H9 (cell line): Measurements from ENCODE around the gene SNRPF. TPM values are rescaled to one million over a fixed set of nuclear protein-coding genes. Genes with fewer than 3 reads are reported as not detected.

ENCODE experiments used
- DNase-seq: peaks from one replicate; pipeline ENCODE4 v3.0.0-alpha.2; 2017
- H2AFZ ChIP-seq: one replicate; pipeline ENCODE4 v1.6.1; 2013; ENCODE audit warnings: mild to moderate bottlenecking, low read length, control low read depth, moderate library complexity
- H2AK5ac ChIP-seq: 2 replicates; pipeline ENCODE4 v1.6.1; 2013; ENCODE audit warnings: low read length, control low read depth, mixed read lengths; ENCODE audit not compliant: insufficient read length
- H2BK120ac ChIP-seq: one replicate; pipeline ENCODE4 v1.6.1; 2013; ENCODE audit warnings: low read depth, mild to moderate bottlenecking, low read length, control low read depth, inconsistent platforms; ENCODE audit not compliant: poor library complexity, severe bottlenecking
- H2BK12ac ChIP-seq: 2 replicates; pipeline ENCODE4 v1.6.1; 2013; ENCODE audit warnings: low read length, control low read depth, mixed read lengths, low read depth; ENCODE audit not compliant: insufficient read length
- H2BK15ac ChIP-seq: 2 replicates; pipeline ENCODE4 v1.6.1; 2013; ENCODE audit warnings: low read depth, low read length, control low read depth
- H2BK20ac ChIP-seq: one replicate; pipeline ENCODE4 v1.6.1; 2013; ENCODE audit warnings: low read depth, mild to moderate bottlenecking, low read length, control low read depth, inconsistent platforms; ENCODE audit not compliant: poor library complexity, severe bottlenecking
- H2BK5ac ChIP-seq: 2 replicates; pipeline ENCODE4 v1.6.1; 2013; ENCODE audit warnings: low read length, control low read depth, mixed read lengths; ENCODE audit not compliant: insufficient read length
- H3K14ac ChIP-seq: 2 replicates; pipeline ENCODE4 v1.6.1; 2013; ENCODE audit warnings: low read length, control low read depth; ENCODE audit not compliant: insufficient read depth
- H3K18ac ChIP-seq: 2 replicates; pipeline ENCODE4 v1.6.1; 2013; ENCODE audit warnings: low read depth, mild to moderate bottlenecking, mixed read lengths, low read length, control low read depth; ENCODE audit not compliant: insufficient read length
- H3K23ac ChIP-seq: 2 replicates; pipeline ENCODE4 v1.6.1; 2013; ENCODE audit warnings: low read length, control low read depth, mixed read lengths, low read depth; ENCODE audit not compliant: insufficient read length
- H3K23me2 ChIP-seq: 2 replicates; pipeline ENCODE4 v1.6.1; 2013; ENCODE audit warnings: low read depth, mild to moderate bottlenecking, mixed read lengths, low read length, control low read depth; ENCODE audit not compliant: insufficient read length, poor library complexity, severe bottlenecking
- H3K27ac ChIP-seq: 2 replicates; pipeline ENCODE4 v1.5.1; 2013; ENCODE audit warnings: low read length, control low read depth, mixed read lengths, low read depth; ENCODE audit not compliant: insufficient read length
- H3K27me3 ChIP-seq: 2 replicates; pipeline ENCODE4 v1.6.1; 2013; ENCODE audit warnings: low read length, control low read depth, inconsistent platforms; ENCODE audit not compliant: insufficient read depth
- H3K4ac ChIP-seq: 2 replicates; pipeline ENCODE4 v1.6.1; 2013; ENCODE audit warnings: low read depth, mild to moderate bottlenecking, control low read depth, inconsistent platforms, low read length, moderate library complexity
- H3K4me1 ChIP-seq: 2 replicates; pipeline ENCODE4 v1.6.1; 2013; ENCODE audit warnings: low read length, control low read depth, inconsistent platforms; ENCODE audit not compliant: insufficient read depth
- H3K4me2 ChIP-seq: 2 replicates; pipeline ENCODE4 v1.6.1; 2013; ENCODE audit warnings: low read length, control low read depth, mixed read lengths; ENCODE audit not compliant: insufficient read length, insufficient read depth
- H3K56ac ChIP-seq: 2 replicates; pipeline ENCODE4 v1.6.1; 2013; ENCODE audit warnings: low read depth, mild to moderate bottlenecking, mixed read lengths, low read length, control low read depth; ENCODE audit not compliant: insufficient read length
- H3K79me1 ChIP-seq: 2 replicates; pipeline ENCODE4 v1.6.1; 2013; ENCODE audit warnings: low read depth, mild to moderate bottlenecking, moderate library complexity, low read length, control low read depth, inconsistent platforms; ENCODE audit not compliant: insufficient read depth, poor library complexity, severe bottlenecking
- H3K79me2 ChIP-seq: 2 replicates; pipeline ENCODE4 v1.6.1; 2013; ENCODE audit warnings: low read length, control low read depth, inconsistent platforms; ENCODE audit not compliant: insufficient read depth
- H3K9ac ChIP-seq: 2 replicates; pipeline ENCODE4 v1.6.1; 2013; ENCODE audit warnings: low read length, control low read depth, mixed read lengths; ENCODE audit not compliant: insufficient read length; ENCODE audit errors: extremely low read depth
- H3K9me3 ChIP-seq: one replicate; pipeline ENCODE4 v1.6.1; 2013; ENCODE audit warnings: low read depth, low read length, inconsistent platforms; ENCODE audit not compliant: control insufficient read depth
- H3T11ph ChIP-seq: one replicate; pipeline ENCODE4 v1.6.1; 2013; ENCODE audit warnings: mild to moderate bottlenecking, low read length, control low read depth, inconsistent platforms
- H4K20me1 ChIP-seq: one replicate; pipeline ENCODE4 v1.6.1; 2013; ENCODE audit not compliant: control insufficient read depth, insufficient read length, insufficient read depth
- H4K5ac ChIP-seq: 2 replicates; pipeline ENCODE4 v1.6.1; 2013; ENCODE audit warnings: low read depth, mild to moderate bottlenecking, mixed read lengths, low read length, control low read depth; ENCODE audit not compliant: insufficient read length
- H4K8ac ChIP-seq: replicated peaks from 2 replicates; pipeline ENCODE4 v1.6.1; 2013; ENCODE audit warnings: low read length, control low read depth, mixed read lengths, low read depth; ENCODE audit not compliant: insufficient read length
- H4K91ac ChIP-seq: 2 replicates; pipeline ENCODE4 v1.6.1; 2013; ENCODE audit warnings: low read depth, mild to moderate bottlenecking, moderate library complexity, mixed read lengths, low read length, control low read depth; ENCODE audit not compliant: insufficient read length
- H3K27ac Mint-ChIP-seq, 3 experiments: 2 replicates in 2 of 3; 3 replicates in 1 of 3; pipeline ENCODE4 v1.8.0; 2020 to 2021; ENCODE audit warnings: mixed read lengths in 3 of 3, mild to moderate bottlenecking in 1 of 3, moderate library complexity in 1 of 3
- H3K27me3 Mint-ChIP-seq: 2 replicates; pipeline ENCODE4 v1.8.0; 2021; ENCODE audit warnings: low read depth, mild to moderate bottlenecking, moderate library complexity, mixed read lengths
- H3K36me3 Mint-ChIP-seq, 3 experiments: 2 replicates in 2 of 3; 3 replicates in 1 of 3; pipeline ENCODE4 v1.8.0; 2020 to 2021; ENCODE audit warnings: low read depth in 3 of 3, mixed read lengths in 3 of 3; ENCODE audit not compliant: insufficient read depth in 1 of 3
- H3K4me1 Mint-ChIP-seq, 2 experiments: 2 replicates each; pipeline ENCODE4 v1.8.0; 2020; ENCODE audit warnings: mixed read lengths in 2 of 2
- H3K4me3 Mint-ChIP-seq, 2 experiments: 2 replicates in 1 of 2; 3 replicates in 1 of 2; pipeline ENCODE4 v1.8.0; 2020 to 2021; ENCODE audit warnings: mild to moderate bottlenecking in 2 of 2, mixed read lengths in 2 of 2, moderate library complexity in 1 of 2
- H3K9me3 Mint-ChIP-seq, 2 experiments: 2 replicates in 1 of 2; 3 replicates in 1 of 2; pipeline ENCODE4 v1.8.0; 2020; ENCODE audit warnings: mild to moderate bottlenecking in 2 of 2, mixed read lengths in 2 of 2, moderate library complexity in 1 of 2
- CTCF ChIP-seq: fragments of 200-600 bp; sonication (generic); conservative IDR thresholded peaks from 3 replicates; pipeline ENCODE4 v1.8.0; 2021; ENCODE audit warnings: antibody characterized with exemption, mild to moderate bottlenecking
- WGBS: extraction: QIAGEN DNeasy Blood & Tissue Kit; methylation state at CpG from one replicate; pipeline ENCODE4 v1.1.7; 2013; ENCODE audit warnings: missing lambda C conversion rate, low lambda C conversion rate, mixed read lengths; ENCODE audit not compliant: insufficient read length; ENCODE audit errors: extremely low coverage; 5-methylcytosine and 5-hydroxymethylcytosine counted together
- total RNA-seq: library from RNA; stranded (reverse); gene quantifications from 2 replicates; pipeline ENCODE4 v1.2.1, GENCODE V29; 2021

The SNRPF gene
- total RNA-seq, 1 experiment from 2014 or later: 77.1 TPM

DNA sequence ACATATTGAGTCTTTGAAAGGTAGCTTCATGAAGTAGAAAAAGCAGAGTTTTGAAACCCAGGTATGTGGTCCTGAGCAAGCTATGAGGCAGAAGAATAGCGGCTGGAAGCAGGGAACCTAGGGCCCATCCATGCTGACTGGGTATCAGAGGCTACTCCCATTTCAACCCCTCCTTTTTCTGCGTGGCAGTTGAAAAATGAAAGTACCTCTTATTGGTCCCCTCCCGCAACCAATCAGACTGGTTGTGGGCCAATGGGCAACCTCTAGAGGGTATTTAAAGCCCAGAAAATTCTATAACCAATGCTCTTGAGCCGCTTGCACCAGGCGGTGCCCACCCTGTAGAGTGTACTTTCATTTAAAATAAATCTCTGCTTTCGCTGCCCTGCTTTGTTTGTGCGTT, 1.6 kb upstream of the SNRPF start:
- Histone ChIP-seq H3K23me2 (peaks cover 14% of the 10 kb centered on the region), H2BK20ac (no peak overlapping the region), H2BK120ac (no peak overlapping the region), H3K9ac (no peak overlapping the region), H3K4ac (no peak overlapping the region), H3K27ac (no peak overlapping the region), H3K9me3 (no peaks in the 10 kb centered on the region), H3K79me1 (peaks cover 6% of the 10 kb centered on the region), H3K27me3 (no peaks in the 10 kb centered on the region), H3K79me2 (peaks cover 22% of the 10 kb centered on the region; the same call in 1 of the 2 replicates), H3K23ac (no peak overlapping the region), H4K5ac (no peak overlapping the region), H3K4me1 (0 out of 2 replicates have a peak, but pooled peaks cover 2% of the 10 kb centered on the region), H2BK15ac (no peak overlapping the region), H4K91ac (no peak overlapping the region), H3K4me2 (peak overlapping the region; percentile 84), H3K18ac (no peak overlapping the region), H2BK5ac (no peak overlapping the region), H2AK5ac (no peak overlapping the region), H3K14ac (no peak overlapping the region), H4K20me1 (peaks cover 4% of the 10 kb centered on the region), H2AFZ (no peak overlapping the region), H4K8ac (no peak overlapping the region), H3K56ac (no peak overlapping the region), H2BK12ac (no peak overlapping the region), H3T11ph (no peak overlapping the region)
- Mint-ChIP-seq H3K36me3 (peaks cover 17 to 21% (median 18%) of the 10 kb centered on the region in 3 experiments), H3K4me3 (no peak overlapping the region; a peak in 1 of 5 replicates), H3K27ac (no peak overlapping the region), H3K9me3 (peaks cover 11 to 12% of the 10 kb centered on the region in 2 experiments), H3K27me3 (no peaks in the 10 kb centered on the region; the same call in 1 of the 2 replicates), H3K4me1 (peaks cover 9% of the 10 kb centered on the region in 2 experiments)
- WGBS: no CpG with 5 or more reads among the region's 7 CpGs
- DNase-seq: peak; percentile 59
- no peak for TF ChIP-seq CTCF
